ENCODE measurements around the gene TMEM91.

The TMEM91 gene

GRCh38 chr19:41350735-41351338 lies 25.5 kb upstream of the TMEM91 start:
- TF ChIP-seq CTCF (IDR thresholded peaks at IDR 0.05) = no peak

GRCh38 chr19:41351339-41352245 lies 24.7 kb upstream of the TMEM91 start:
- no peak for TF ChIP-seq CTCF (IDR thresholded peaks at IDR 0.05)

DNA sequence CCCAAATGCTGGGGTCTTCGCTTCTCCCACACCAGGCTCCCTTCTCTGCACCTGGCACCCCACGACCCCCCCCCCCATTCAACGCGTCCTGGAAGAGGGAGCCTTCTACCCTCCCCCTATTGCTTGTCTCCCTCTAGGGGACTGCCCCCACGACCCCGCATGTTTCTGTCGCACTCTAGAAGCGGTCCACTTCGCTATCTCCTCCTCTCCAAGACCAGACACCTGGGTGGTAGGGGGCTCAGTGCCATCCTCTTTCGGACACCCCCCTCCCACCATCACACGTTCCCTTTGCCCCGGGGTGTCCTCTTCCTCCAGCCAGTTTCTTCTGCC lies 24.1 kb upstream of the TMEM91 start:
- TF ChIP-seq CTCF (IDR thresholded peaks at IDR 0.05) = no peak

DNA sequence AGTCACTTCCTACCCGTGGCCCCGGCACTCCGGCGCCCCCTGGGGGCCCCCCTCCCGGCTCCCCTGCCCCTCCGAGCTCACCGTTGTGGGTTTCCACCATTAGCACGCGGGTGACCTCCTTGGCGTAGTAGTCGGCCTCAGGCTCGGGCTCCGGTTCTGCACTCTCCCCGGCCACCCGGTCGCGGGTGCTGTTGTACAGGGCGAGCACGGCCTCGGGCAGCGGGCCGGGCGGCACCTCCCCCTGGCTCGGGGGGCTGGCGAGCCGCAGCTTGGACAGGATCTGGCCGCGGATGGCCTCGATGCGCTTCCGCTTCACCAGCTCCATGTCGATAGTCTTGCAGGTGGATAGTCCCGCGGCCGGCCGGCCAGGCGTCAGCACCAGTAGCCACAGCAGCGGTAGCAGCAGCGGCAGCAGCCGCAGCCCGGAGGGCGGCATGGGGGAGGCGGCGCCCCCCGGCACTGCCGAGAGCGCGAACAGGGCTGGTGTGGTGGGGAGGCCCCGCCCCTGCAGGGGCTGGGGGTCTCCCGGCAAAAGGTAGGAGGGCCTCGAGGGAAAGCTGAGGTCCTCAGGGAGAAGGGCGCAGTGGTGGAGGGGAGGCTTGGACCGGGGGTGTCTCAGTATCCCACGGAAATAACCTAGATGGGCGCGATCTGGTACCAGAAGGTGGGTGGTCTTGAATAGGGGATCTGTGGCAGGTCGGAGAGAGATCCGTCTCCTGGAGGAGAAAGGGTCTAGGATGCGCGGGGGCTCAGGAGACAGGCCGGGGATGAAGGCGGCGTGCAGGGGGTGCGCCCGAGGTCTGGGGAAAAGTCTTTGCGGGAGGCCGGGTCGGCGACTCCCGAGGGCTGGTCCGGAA lies 23.5 kb upstream of the TMEM91 start:
- TF ChIP-seq CTCF (IDR thresholded peaks at IDR 0.05) = no peak

GRCh38 chr19:41353466-41354342 lies 22.6 kb upstream of the TMEM91 start, which contains the start of gene TGFB1:
Gene TGFB1 (minus strand): TSS chr19:41353922. CDS start chr19:41353044, 878 bp downstream.
- TF ChIP-seq CTCF (IDR thresholded peaks at IDR 0.05) = peak; percentile 61

DNA sequence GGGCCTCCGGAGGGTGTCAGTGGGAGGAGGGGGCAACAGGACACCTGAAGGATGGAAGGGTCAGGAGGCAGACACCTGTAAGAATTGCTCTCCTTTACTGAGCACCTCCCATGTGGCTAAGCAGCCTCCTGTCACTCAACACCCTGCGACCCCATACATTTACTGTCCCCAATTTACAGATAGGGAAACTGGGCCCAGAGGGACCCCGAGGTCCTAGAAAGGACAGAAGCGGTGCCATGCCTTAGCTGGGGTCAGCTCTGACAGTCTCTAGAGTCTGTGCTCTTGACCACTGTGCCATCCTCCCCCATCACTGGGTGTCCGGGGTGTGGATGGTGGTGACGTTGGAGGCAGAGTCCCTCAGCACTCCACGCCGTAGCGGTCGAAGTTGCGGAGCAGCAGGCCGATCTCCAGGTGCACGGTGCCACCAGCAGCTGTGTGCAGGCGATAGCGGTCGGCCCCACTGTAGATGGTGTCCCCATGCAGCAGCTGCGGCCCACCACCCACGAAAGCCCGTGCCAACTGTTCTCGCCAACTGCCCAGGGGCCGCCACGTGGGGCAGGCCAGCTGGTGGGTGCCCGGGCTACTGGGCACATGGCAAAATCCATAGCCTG lies 21.9 kb upstream of the TMEM91 start:
- TF ChIP-seq CTCF (IDR thresholded peaks at IDR 0.05) = no peak
